IMR-90 (cell line): Measurements from ENCODE around the gene TGFBI. TPM values are rescaled to one million over a fixed set of nuclear protein-coding genes. Genes with fewer than 3 reads are reported as not detected.

Source experiments
- ATAC-seq: fragments of 200-7000 bp; cut with Tn5 transposase; 2 replicates; pipeline ENCODE4 v1.9.1; 2020; ENCODE audit warnings: low read depth, mild to moderate bottlenecking, moderate library complexity
- BruUV-seq: library from RNA; stranded (reverse); fragments of 400-500 nt; replicated peaks from 2 replicates; lab custom pipeline; 2021; lab: Mats Ljungman, UMichigan
- CTCF ChIA-PET: fragments of 300-600 bp; formaldehyde crosslinking; extraction: SDS; loops from one replicate; lab custom pipeline; 2021; ENCODE audit warnings: antibody characterized with exemption; lab: Yijun Ruan, JAX
- POLR2A ChIA-PET: fragments of 300-600 bp; sonication (Branson Sonifier 250); formaldehyde crosslinking; loops from one replicate; lab custom pipeline; 2022; ENCODE audit warnings: antibody characterized with exemption; ENCODE audit not compliant: unreplicated experiment; lab: Charles Lee
- DNase-seq: peaks from one replicate; pipeline ENCODE4 v3.0.0; 2013
- H2AFZ ChIP-seq: replicated peaks from 2 replicates; pipeline ENCODE3; 2013; ENCODE audit warnings: low read length, mild to moderate bottlenecking; ENCODE audit not compliant: poor library complexity
- H2AK5ac ChIP-seq: 2 replicates; pipeline ENCODE4 v1.6.1; 2013; ENCODE audit warnings: low read depth, low read length, inconsistent platforms
- H2AK9ac ChIP-seq: replicated peaks from 2 replicates; pipeline ENCODE3; 2013; ENCODE audit warnings: mild to moderate bottlenecking, low read depth, low read length, moderate library complexity; ENCODE audit not compliant: poor library complexity
- H2BK120ac ChIP-seq: 2 replicates; pipeline ENCODE4 v1.6.1; 2013; ENCODE audit warnings: low read depth, low read length, inconsistent platforms
- H2BK15ac ChIP-seq: 3 replicates; pipeline ENCODE4 v1.6.1; 2013; ENCODE audit warnings: low read depth, low read length, inconsistent platforms
- H2BK20ac ChIP-seq: 2 replicates; pipeline ENCODE4 v1.6.1; 2013; ENCODE audit warnings: low read depth, mild to moderate bottlenecking, inconsistent platforms, low read length, moderate library complexity
- H2BK5ac ChIP-seq: 2 replicates; pipeline ENCODE4 v1.6.1; 2013; ENCODE audit warnings: mild to moderate bottlenecking, low read depth, low read length, inconsistent platforms; ENCODE audit not compliant: poor library complexity, severe bottlenecking
- H3K14ac ChIP-seq: replicated peaks from 2 replicates; pipeline ENCODE4 v1.6.1; 2013; ENCODE audit warnings: low read depth, low read length, inconsistent platforms
- H3K18ac ChIP-seq: 2 replicates; pipeline ENCODE4 v1.6.1; 2013; ENCODE audit warnings: low read depth, low read length, control low read depth
- H3K23ac ChIP-seq: 2 replicates; pipeline ENCODE4 v1.6.1; 2013; ENCODE audit warnings: low read depth, low read length, inconsistent platforms
- H3K27ac ChIP-seq: 2 replicates; pipeline ENCODE4 v1.5.1; 2013; ENCODE audit warnings: mild to moderate bottlenecking, control low read depth, low read length; ENCODE audit not compliant: insufficient read depth
- H3K27me3 ChIP-seq: 2 replicates; pipeline ENCODE4 v1.6.1; 2013; ENCODE audit warnings: low read length; ENCODE audit not compliant: control insufficient read depth, insufficient read depth
- H3K36me3 ChIP-seq: 2 replicates; pipeline ENCODE4 v1.6.1; 2013; ENCODE audit warnings: low read length, mixed read lengths; ENCODE audit not compliant: control insufficient read depth, insufficient read depth
- H3K4ac ChIP-seq: 2 replicates; pipeline ENCODE4 v1.6.1; 2013; ENCODE audit warnings: low read depth, low read length, inconsistent platforms
- H3K4me1 ChIP-seq: 2 replicates; pipeline ENCODE4 v1.6.1; 2013; ENCODE audit warnings: low read length, mixed read lengths; ENCODE audit not compliant: control insufficient read depth, insufficient read depth
- H3K4me2 ChIP-seq: 2 replicates; pipeline ENCODE4 v1.6.1; 2013; ENCODE audit warnings: low read depth, mild to moderate bottlenecking, control low read depth, low read length, moderate library complexity
- H3K4me3 ChIP-seq: 2 replicates; pipeline ENCODE4 v1.5.1; 2013; ENCODE audit warnings: low read depth, mild to moderate bottlenecking, control low read depth, low read length, moderate library complexity; ENCODE audit not compliant: insufficient read depth
- H3K56ac ChIP-seq: 2 replicates; pipeline ENCODE4 v1.6.1; 2013; ENCODE audit warnings: low read length, inconsistent platforms; ENCODE audit not compliant: insufficient read depth; ENCODE audit errors: extremely low read depth
- H3K79me1 ChIP-seq, 2 experiments: 2 replicates each; pipeline ENCODE4 v1.6.1; 2013; ENCODE audit warnings: low read length in 2 of 2, inconsistent platforms in 1 of 2, low read depth in 1 of 2
- H3K9ac ChIP-seq: 2 replicates; pipeline ENCODE4 v1.6.1; 2013; ENCODE audit warnings: low read depth, low read length, control low read depth
- H3K9me1 ChIP-seq: 2 replicates; pipeline ENCODE4 v1.6.1; 2013; ENCODE audit warnings: low read length, inconsistent platforms; ENCODE audit not compliant: insufficient read depth
- H3K9me3 ChIP-seq: 2 replicates; pipeline ENCODE4 v1.6.1; 2013; ENCODE audit warnings: low read length; ENCODE audit not compliant: control insufficient read depth, insufficient read depth
- H4K20me1 ChIP-seq: 2 replicates; pipeline ENCODE4 v1.6.1; 2013; ENCODE audit warnings: low read length, inconsistent platforms; ENCODE audit not compliant: insufficient read depth
- H4K5ac ChIP-seq: 2 replicates; pipeline ENCODE4 v1.6.1; 2013; ENCODE audit warnings: mild to moderate bottlenecking, low read depth, low read length, control low read depth
- H4K8ac ChIP-seq, 2 experiments: 2 replicates each; pipeline ENCODE4 v1.6.1; 2013; ENCODE audit warnings: low read depth in 2 of 2, low read length in 2 of 2, control low read depth in 1 of 2, inconsistent platforms in 1 of 2
- H4K91ac ChIP-seq: 2 replicates; pipeline ENCODE4 v1.6.1; 2013; ENCODE audit warnings: low read depth, low read length, inconsistent platforms; ENCODE audit not compliant: insufficient read depth
- CEBPB ChIP-seq: IDR thresholded peaks from 2 replicates; pipeline ENCODE4 v1.6.1; 2012; ENCODE audit warnings: low read depth, low read length, improper control_type of control experiment
- CHD1 ChIP-seq: IDR thresholded peaks from 2 replicates; pipeline ENCODE4 v1.6.1; 2012; ENCODE audit warnings: low read depth, low read length, improper control_type of control experiment
- ELK1 ChIP-seq: fragments of 150-350 bp; IDR thresholded peaks from 2 replicates; pipeline ENCODE4 v1.6.1; 2016; ENCODE audit warnings: low read depth, mild to moderate bottlenecking, low read length, moderate library complexity, borderline replicate concordance
- FOS ChIP-seq: fragments of 150-350 bp; IDR thresholded peaks from 2 replicates; pipeline ENCODE4 v1.6.1; 2016; ENCODE audit warnings: low read depth, low read length
- MAFK ChIP-seq: IDR thresholded peaks from 2 replicates; pipeline ENCODE4 v1.6.1; 2012; ENCODE audit warnings: low read depth, low read length, improper control_type of control experiment
- MAZ ChIP-seq: IDR thresholded peaks from 2 replicates; pipeline ENCODE4 v1.6.1; 2012; ENCODE audit warnings: low read depth, mild to moderate bottlenecking, low read length, improper control_type of control experiment, moderate library complexity, borderline replicate concordance
- MXI1 ChIP-seq: IDR thresholded peaks from 2 replicates; pipeline ENCODE4 v1.6.1; 2012; ENCODE audit warnings: low read depth, mild to moderate bottlenecking, low read length, moderate library complexity, borderline replicate concordance
- NFE2L2 ChIP-seq: fragments of 150-350 bp; IDR thresholded peaks from 2 replicates; pipeline ENCODE4 v1.6.1; 2016; ENCODE audit warnings: low read depth, mild to moderate bottlenecking, low read length
- POLR2A ChIP-seq: IDR thresholded peaks from 2 replicates; pipeline ENCODE4 v1.6.1; 2012; ENCODE audit warnings: mild to moderate bottlenecking, low read depth, low read length
- RAD21 ChIP-seq: IDR thresholded peaks from 2 replicates; pipeline ENCODE4 v1.6.1; 2012; ENCODE audit warnings: low read length, improper control_type of control experiment
- RCOR1 ChIP-seq: IDR thresholded peaks from 2 replicates; pipeline ENCODE4 v1.6.1; 2012; ENCODE audit warnings: mild to moderate bottlenecking, low read length, improper control_type of control experiment; ENCODE audit not compliant: insufficient replicate concordance
- RFX5 ChIP-seq: IDR thresholded peaks from 2 replicates; pipeline ENCODE4 v1.8.0; 2012; ENCODE audit warnings: low read depth, mild to moderate bottlenecking, low read length, moderate library complexity
- USF2 ChIP-seq: fragments of 150-350 bp; IDR thresholded peaks from 2 replicates; pipeline ENCODE4 v1.6.1; 2017; ENCODE audit warnings: mild to moderate bottlenecking, antibody characterized with exemption, low read length, low read depth
- WGBS, 2 experiments: methylation state at CpG; one replicate each; pipeline versions ENCODE4 v1.1.5 to v1.1.7; 2013; ENCODE audit warnings: missing lambda C conversion rate in 2 of 2; ENCODE audit not compliant: insufficient read length in 1 of 2; ENCODE audit errors: extremely low coverage in 2 of 2; 5-methylcytosine and 5-hydroxymethylcytosine counted together
- dilution Hi-C: fragments of 300-500 bp; cut with HindIII; formaldehyde crosslinking; loops from one replicate; pipeline ENCODE4 v1.14.3; 2018; ENCODE audit warnings: low sequenced_read_pairs; ENCODE audit not compliant: unreplicated experiment
- in situ Hi-C: fragments of 300-500 bp; cut with MboI; formaldehyde crosslinking; loops from 3 replicates; pipeline ENCODE4 v1.14.3; 2019; ENCODE audit warnings: low sequenced_read_pairs, inconsistent platforms, mixed read lengths
- intact Hi-C: fragments of 100-400 bp; cut with micrococcal nuclease; formaldehyde crosslinking; loops from 2 replicates; pipeline ENCODE4 v1.10.0; 2022
- polyA plus RNA-seq, 3 experiments: library from polyadenylated mRNA; depleted of rRNA; stranded (reverse); fragments of >200 nt; gene quantifications; 2 replicates each; pipeline ENCODE4 v1.2.3, GENCODE V29; 2012; ENCODE audit warnings: low replicate concordance in 1 of 3
- total RNA-seq: library from RNA; depleted of rRNA; stranded (reverse); fragments of >200 nt; gene quantifications from 2 replicates; pipeline ENCODE4 v1.2.3, GENCODE V29; 2012

TGFBI gene
- total and polyA plus RNA-seq, 2 of the 4 experiments (the other 2 are of a cell fraction), result 618 to 1,551 TPM

- Histone ChIP-seq H4K5ac (no peak overlapping the region), H3K9ac (no peak overlapping the region), H3K4me3 (no peak overlapping the region), H3K23ac (no peak overlapping the region), H3K14ac (0 out of 2 replicates have a peak overlapping the region, but pooled peaks have one; percentile 35), H2AK9ac (no peak overlapping the region), H3K27me3 (no peaks in the 10 kb centered on the region), H3K9me3 (peaks cover 12% of the 10 kb centered on the region), H4K8ac (no peak overlapping the region), H3K4me1 (peaks cover 8% of the 10 kb centered on the region; the same call in 1 of the 2 replicates), H2BK5ac (no peak overlapping the region), H2BK20ac (no peak overlapping the region), H2BK15ac (no peak overlapping the region), H2BK120ac (no peak overlapping the region), H4K20me1 (peaks cover 43% of the 10 kb centered on the region), H4K91ac (no peak overlapping the region), H3K27ac (peak overlapping the region; percentile 12), H3K4me2 (no peak overlapping the region), H3K79me1 (peaks cover 59 to 88% of the 10 kb centered on the region in 2 experiments), H3K56ac (no peak overlapping the region), H2AFZ (no peak overlapping the region), H3K18ac (no peak overlapping the region), H3K36me3 (peaks cover 88% of the 10 kb centered on the region), H2AK5ac (0 out of 2 replicates have a peak overlapping the region, but pooled peaks have one; percentile 3), H3K9me1 (peaks cover 32% of the 10 kb centered on the region), H3K4ac (peak overlapping the region; percentile 15; the same call in 1 of the 2 replicates)
- no TSS peak for BruUV-seq
- in situ Hi-C loops, result no loop called here
- dilution Hi-C loops, result no loop called here
- WGBS, 2 experiments, result no CpG with 5 or more reads among the region's 2 CpGs
- TF ChIP-seq POLR2A, result no peak; the same call in 1 of the 2 replicates
- TF ChIP-seq MAFK, result no peak
- no peak for TF ChIP-seq CEBPB
- no peak for TF ChIP-seq FOS
- TF ChIP-seq CHD1, result no peak
- no peak for TF ChIP-seq USF2
- no peak for TF ChIP-seq RCOR1
- TF ChIP-seq ELK1, result no peak
- no peak for TF ChIP-seq RAD21
- TF ChIP-seq MXI1, result no peak
- no peak for TF ChIP-seq RFX5
- TF ChIP-seq MAZ, result no peak
- no peak for TF ChIP-seq NFE2L2
- no peak for ATAC-seq
- POLR2A ChIA-PET, result interaction anchor here (0.6 kb wide), 1 partner anchor 102 kb away, joined by 6 read pairs; no protein-coding TSS in a partner anchor
- no peak for DNase-seq
- intact Hi-C loops, result no loop called here
- CTCF ChIA-PET, result no interaction called here
Observed at GRCh38 chr5:136039202-136039601, 10.4 kb downstream of the TGFBI start.
